ENCODE results near the gene SLC35F6. TPM values are rescaled to one million over a fixed set of nuclear protein-coding genes. Genes with fewer than 3 reads are reported as not detected.

Gene SLC35F6
- total and polyA plus RNA-seq, 9 of the 15 experiments (the other 6 are each of a cell fraction or from before 2014, with no cell fraction given): 11.9 to 47.3 (median 22.5) TPM

GRCh38 chr2:26769089-26769761 lies 5.1 kb downstream of the SLC35F6 start (continued):
- peak; percentile 68 for TF ChIP-seq USF2 (CRISPR knock-in tag; IDR thresholded peaks at IDR 0.05)
- TF ChIP-seq CREBBP (IDR thresholded peaks at IDR 0.05; ENCODE audit: low read depth, low read length): no peak
- no peak for TF ChIP-seq PURB (CRISPR knock-in tag; IDR thresholded peaks at IDR 0.05; ENCODE audit: low read depth)
- TF ChIP-seq ESRRB (CRISPR knock-in tag; IDR thresholded peaks at IDR 0.05; ENCODE audit: borderline replicate concordance): no peak
- TF ChIP-seq ZC3H4 (CRISPR knock-in tag; IDR thresholded peaks at IDR 0.05; ENCODE audit: borderline replicate concordance): no peak
- no peak for TF ChIP-seq SREBF1 (IDR thresholded peaks at IDR 0.05; ENCODE audit: borderline replicate concordance, low read depth, low read length)
- TF ChIP-seq SNRNP70 (optimal IDR thresholded peaks at IDR 0.05; ENCODE audit: low read depth, low read length): no peak
- TF ChIP-seq ZNF324 (CRISPR knock-in tag; IDR thresholded peaks at IDR 0.05): no peak
- no peak for TF ChIP-seq HINFP (tag; conservative IDR thresholded peaks at IDR 0.05; ENCODE audit: low read depth)
- no peak for TF ChIP-seq KDM5B (IDR thresholded peaks at IDR 0.05; ENCODE audit: insufficient replicate concordance, low read depth, low read length)
- no peak for TF ChIP-seq ZNF507 (tag; conservative IDR thresholded peaks at IDR 0.05)
- TF ChIP-seq ZNF280A (IDR thresholded peaks at IDR 0.05; ENCODE audit: low read depth, partially characterized antibody): no peak
- TF ChIP-seq ZBTB43 (CRISPR knock-in tag; IDR thresholded peaks at IDR 0.05): no peak
- TF ChIP-seq TSC22D4 (tag; IDR thresholded peaks at IDR 0.05): no peak
- TF ChIP-seq HDAC1 (IDR thresholded peaks at IDR 0.05): peak in 1 of 2 experiments; percentile 92; a peak in 2 of 4 replicates
- TF ChIP-seq NUFIP1 (IDR thresholded peaks at IDR 0.05; ENCODE audit: partially characterized antibody): no peak
- TF ChIP-seq KLF13 (tag; IDR thresholded peaks at IDR 0.05; ENCODE audit: borderline replicate concordance, low read depth): peak; percentile 45; the same call in 1 of the 2 replicates
- no peak for TF ChIP-seq E2F1 (CRISPR knock-in tag; IDR thresholded peaks at IDR 0.05)
- TF ChIP-seq JUN (IDR thresholded peaks at IDR 0.05; ENCODE audit: borderline replicate concordance, low read depth, low read length): peak; percentile 96
- TF ChIP-seq JUN (CRISPR knock-in tag; IDR thresholded peaks at IDR 0.05; ENCODE audit: borderline replicate concordance): peak; percentile 98
- no peak for TF ChIP-seq XRCC3 (IDR thresholded peaks at IDR 0.05)
- TF ChIP-seq NRF1 (conservative IDR thresholded peaks at IDR 0.05 in 1 of 2, IDR thresholded peaks at IDR 0.05 in 1 of 2): peak; percentile 11 to 47; a peak in 2 of 4 replicates

All from K562 (cell line).